Measurements from ENCODE around the gene C19orf67. TPM values are rescaled to one million over a fixed set of nuclear protein-coding genes. Genes with fewer than 3 reads are reported as not detected.

C19orf67 gene
- total and polyA plus RNA-seq, 2 of the 4 experiments (the other 2 are of a cell fraction), result not detected

GRCh38 chr19:14056069-14056666 lies 29.4 kb downstream of the C19orf67 start:
- H2AFZ ChIP-seq (replicated peaks; ENCODE audit: low read length, poor library complexity), result no peak overlapping the region
- no peak for ATAC-seq (ENCODE audit: low read depth)
- no peak overlapping the region for H2BK5ac ChIP-seq (ENCODE audit: low read depth, low read length, poor library complexity, severe bottlenecking)
- no TSS peak for BruUV-seq (replicated peaks)
- POLR2A ChIA-PET (ENCODE audit: unreplicated experiment), result no interaction called here
- H3K4me3 ChIP-seq (ENCODE audit: insufficient read depth, low read depth, low read length), result no peak overlapping the region
- no peak overlapping the region for H3K9ac ChIP-seq (ENCODE audit: low read depth, low read length)
- H2AK5ac ChIP-seq (ENCODE audit: low read depth, low read length), result no peak overlapping the region
- no peak overlapping the region for H4K91ac ChIP-seq (ENCODE audit: insufficient read depth, low read depth, low read length)
- peaks cover 2% of the 10 kb centered on the region; the same call in 1 of the 2 replicates for H3K9me3 ChIP-seq (ENCODE audit: control insufficient read depth, insufficient read depth, low read length)
- H3K36me3 ChIP-seq (ENCODE audit: control insufficient read depth, insufficient read depth, low read length), result no peaks in the 10 kb centered on the region
- no peak overlapping the region for H3K23ac ChIP-seq (ENCODE audit: low read depth, low read length)
- no peak overlapping the region for H3K18ac ChIP-seq (ENCODE audit: low read depth, low read length)
- intact Hi-C loops (cut with micrococcal nuclease) (no loop called here), dilution Hi-C loops (cut with HindIII; ENCODE audit: low sequenced_read_pairs, unreplicated experiment) (no loop called here), in situ Hi-C loops (cut with MboI; ENCODE audit: low sequenced_read_pairs) (no loop called here)
- H3K9me1 ChIP-seq (ENCODE audit: insufficient read depth, low read length), result no peaks in the 10 kb centered on the region
- CTCF ChIA-PET, result no interaction called here
- H3K56ac ChIP-seq (ENCODE audit: extremely low read depth, insufficient read depth, low read length), result no peak overlapping the region
- DNase-seq, result no peak
- H3K27ac ChIP-seq (ENCODE audit: insufficient read depth, low read length), result no peak overlapping the region
- 82% methylated on average over 5 of the region's 10 CpGs; no CpG with 5 or more reads in 1 of the 2 experiments for WGBS, 2 experiments (ENCODE audit: extremely low coverage in 2 of 2, insufficient read length in 1 of 2)
- H3K27me3 ChIP-seq (ENCODE audit: control insufficient read depth, insufficient read depth, low read length), result peaks cover 35% of the 10 kb centered on the region
- no peaks in the 10 kb centered on the region for H3K79me1 ChIP-seq (ENCODE audit: low read depth in 1 of 2, low read length in 2 of 2)
- no peak overlapping the region for H2BK20ac ChIP-seq (ENCODE audit: low read depth, low read length)
- no peak overlapping the region for H3K14ac ChIP-seq (replicated peaks; ENCODE audit: low read depth, low read length)
- no peak overlapping the region for H2BK15ac ChIP-seq (ENCODE audit: low read depth, low read length)
- no peak overlapping the region for H2AK9ac ChIP-seq (replicated peaks; ENCODE audit: low read depth, low read length, poor library complexity)
- no peak overlapping the region for H3K4me2 ChIP-seq (ENCODE audit: low read depth, low read length)
- no peak overlapping the region for H4K5ac ChIP-seq (ENCODE audit: low read depth, low read length)
- H4K8ac ChIP-seq (ENCODE audit: low read depth in 2 of 2, low read length in 2 of 2), result no peak overlapping the region
- H4K20me1 ChIP-seq (ENCODE audit: insufficient read depth, low read length), result no peaks in the 10 kb centered on the region
- no peak overlapping the region for H2BK120ac ChIP-seq (ENCODE audit: low read depth, low read length)
- H3K4me1 ChIP-seq (ENCODE audit: control insufficient read depth, insufficient read depth, low read length), result peaks cover 1% of the 10 kb centered on the region; the same call in 1 of the 2 replicates
- no peak overlapping the region for H3K4ac ChIP-seq (ENCODE audit: low read depth, low read length)
- TF ChIP-seq SMC3 (IDR thresholded peaks at IDR 0.05; ENCODE audit: low read depth, low read length), result no peak
- TF ChIP-seq RCOR1 (IDR thresholded peaks at IDR 0.05; ENCODE audit: insufficient replicate concordance, low read length), result no peak
- TF ChIP-seq NFE2L2 (IDR thresholded peaks at IDR 0.05; ENCODE audit: low read depth, low read length), result no peak
- TF ChIP-seq BHLHE40 (IDR thresholded peaks at IDR 0.05; ENCODE audit: low read depth, low read length), result no peak
- TF ChIP-seq FOS (IDR thresholded peaks at IDR 0.05; ENCODE audit: low read depth, low read length), result no peak
- TF ChIP-seq CHD1 (IDR thresholded peaks at IDR 0.05; ENCODE audit: low read depth, low read length), result no peak
- no peak for TF ChIP-seq CEBPB (IDR thresholded peaks at IDR 0.05; ENCODE audit: low read depth, low read length)
- no peak for TF ChIP-seq MAFK (IDR thresholded peaks at IDR 0.05; ENCODE audit: low read depth, low read length)
- TF ChIP-seq, protein P1, sequence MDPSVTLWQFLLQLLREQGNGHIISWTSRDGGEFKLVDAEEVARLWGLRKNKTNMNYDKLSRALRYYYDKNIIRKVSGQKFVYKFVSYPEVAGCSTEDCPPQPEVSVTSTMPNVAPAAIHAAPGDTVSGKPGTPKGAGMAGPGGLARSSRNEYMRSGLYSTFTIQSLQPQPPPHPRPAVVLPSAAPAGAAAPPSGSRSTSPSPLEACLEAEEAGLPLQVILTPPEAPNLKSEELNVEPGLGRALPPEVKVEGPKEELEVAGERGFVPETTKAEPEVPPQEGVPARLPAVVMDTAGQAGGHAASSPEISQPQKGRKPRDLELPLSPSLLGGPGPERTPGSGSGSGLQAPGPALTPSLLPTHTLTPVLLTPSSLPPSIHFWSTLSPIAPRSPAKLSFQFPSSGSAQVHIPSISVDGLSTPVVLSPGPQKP (IDR thresholded peaks at IDR 0.05; ENCODE audit: borderline replicate concordance, low read depth, low read length), result no peak

Measured in IMR-90 (cell line).